IMR-90 (cell line): ENCODE data around the gene SCYGR7. TPM values are rescaled to one million over a fixed set of nuclear protein-coding genes. Genes with fewer than 3 reads are reported as not detected.
"Not testable (repeated sequence)": the region's sequence is repeated elsewhere in the genome, so short reads cannot be mapped to it uniquely, and the experiment has no call there.

Experiments
- ATAC-seq: fragments of 200-7000 bp; cut with Tn5 transposase; 2 replicates; pipeline ENCODE4 v1.9.1; 2020; ENCODE audit warnings: low read depth, mild to moderate bottlenecking, moderate library complexity
- BruUV-seq: library from RNA; stranded (reverse); fragments of 400-500 nt; replicated peaks from 2 replicates; lab custom pipeline; 2021; lab: Mats Ljungman, UMichigan
- CTCF ChIA-PET: fragments of 300-600 bp; formaldehyde crosslinking; extraction: SDS; loops from one replicate; lab custom pipeline; 2021; ENCODE audit warnings: antibody characterized with exemption; lab: Yijun Ruan, JAX
- POLR2A ChIA-PET: fragments of 300-600 bp; sonication (Branson Sonifier 250); formaldehyde crosslinking; loops from one replicate; lab custom pipeline; 2022; ENCODE audit warnings: antibody characterized with exemption; ENCODE audit not compliant: unreplicated experiment; lab: Charles Lee
- DNase-seq: peaks from one replicate; pipeline ENCODE4 v3.0.0; 2013
- H2AFZ ChIP-seq: replicated peaks from 2 replicates; pipeline ENCODE3; 2013; ENCODE audit warnings: low read length, mild to moderate bottlenecking; ENCODE audit not compliant: poor library complexity
- H2AK5ac ChIP-seq: 2 replicates; pipeline ENCODE4 v1.6.1; 2013; ENCODE audit warnings: low read depth, low read length, inconsistent platforms
- H2AK9ac ChIP-seq: replicated peaks from 2 replicates; pipeline ENCODE3; 2013; ENCODE audit warnings: mild to moderate bottlenecking, low read depth, low read length, moderate library complexity; ENCODE audit not compliant: poor library complexity
- H2BK120ac ChIP-seq: 2 replicates; pipeline ENCODE4 v1.6.1; 2013; ENCODE audit warnings: low read depth, low read length, inconsistent platforms
- H2BK15ac ChIP-seq: 3 replicates; pipeline ENCODE4 v1.6.1; 2013; ENCODE audit warnings: low read depth, low read length, inconsistent platforms
- H2BK20ac ChIP-seq: 2 replicates; pipeline ENCODE4 v1.6.1; 2013; ENCODE audit warnings: low read depth, mild to moderate bottlenecking, inconsistent platforms, low read length, moderate library complexity
- H2BK5ac ChIP-seq: 2 replicates; pipeline ENCODE4 v1.6.1; 2013; ENCODE audit warnings: mild to moderate bottlenecking, low read depth, low read length, inconsistent platforms; ENCODE audit not compliant: poor library complexity, severe bottlenecking
- H3K14ac ChIP-seq: replicated peaks from 2 replicates; pipeline ENCODE4 v1.6.1; 2013; ENCODE audit warnings: low read depth, low read length, inconsistent platforms
- H3K18ac ChIP-seq: 2 replicates; pipeline ENCODE4 v1.6.1; 2013; ENCODE audit warnings: low read depth, low read length, control low read depth
- H3K23ac ChIP-seq: 2 replicates; pipeline ENCODE4 v1.6.1; 2013; ENCODE audit warnings: low read depth, low read length, inconsistent platforms
- H3K27ac ChIP-seq: 2 replicates; pipeline ENCODE4 v1.5.1; 2013; ENCODE audit warnings: mild to moderate bottlenecking, control low read depth, low read length; ENCODE audit not compliant: insufficient read depth
- H3K27me3 ChIP-seq: 2 replicates; pipeline ENCODE4 v1.6.1; 2013; ENCODE audit warnings: low read length; ENCODE audit not compliant: control insufficient read depth, insufficient read depth
- H3K36me3 ChIP-seq: 2 replicates; pipeline ENCODE4 v1.6.1; 2013; ENCODE audit warnings: low read length, mixed read lengths; ENCODE audit not compliant: control insufficient read depth, insufficient read depth
- H3K4ac ChIP-seq: 2 replicates; pipeline ENCODE4 v1.6.1; 2013; ENCODE audit warnings: low read depth, low read length, inconsistent platforms
- H3K4me1 ChIP-seq: 2 replicates; pipeline ENCODE4 v1.6.1; 2013; ENCODE audit warnings: low read length, mixed read lengths; ENCODE audit not compliant: control insufficient read depth, insufficient read depth
- H3K4me2 ChIP-seq: 2 replicates; pipeline ENCODE4 v1.6.1; 2013; ENCODE audit warnings: low read depth, mild to moderate bottlenecking, control low read depth, low read length, moderate library complexity
- H3K4me3 ChIP-seq: 2 replicates; pipeline ENCODE4 v1.5.1; 2013; ENCODE audit warnings: low read depth, mild to moderate bottlenecking, control low read depth, low read length, moderate library complexity; ENCODE audit not compliant: insufficient read depth
- H3K56ac ChIP-seq: 2 replicates; pipeline ENCODE4 v1.6.1; 2013; ENCODE audit warnings: low read length, inconsistent platforms; ENCODE audit not compliant: insufficient read depth; ENCODE audit errors: extremely low read depth
- H3K79me1 ChIP-seq, 2 experiments: 2 replicates each; pipeline ENCODE4 v1.6.1; 2013; ENCODE audit warnings: low read length in 2 of 2, inconsistent platforms in 1 of 2, low read depth in 1 of 2
- H3K9ac ChIP-seq: 2 replicates; pipeline ENCODE4 v1.6.1; 2013; ENCODE audit warnings: low read depth, low read length, control low read depth
- H3K9me1 ChIP-seq: 2 replicates; pipeline ENCODE4 v1.6.1; 2013; ENCODE audit warnings: low read length, inconsistent platforms; ENCODE audit not compliant: insufficient read depth
- H3K9me3 ChIP-seq: 2 replicates; pipeline ENCODE4 v1.6.1; 2013; ENCODE audit warnings: low read length; ENCODE audit not compliant: control insufficient read depth, insufficient read depth
- H4K20me1 ChIP-seq: 2 replicates; pipeline ENCODE4 v1.6.1; 2013; ENCODE audit warnings: low read length, inconsistent platforms; ENCODE audit not compliant: insufficient read depth
- H4K5ac ChIP-seq: 2 replicates; pipeline ENCODE4 v1.6.1; 2013; ENCODE audit warnings: mild to moderate bottlenecking, low read depth, low read length, control low read depth
- H4K8ac ChIP-seq, 2 experiments: 2 replicates each; pipeline ENCODE4 v1.6.1; 2013; ENCODE audit warnings: low read depth in 2 of 2, low read length in 2 of 2, control low read depth in 1 of 2, inconsistent platforms in 1 of 2
- H4K91ac ChIP-seq: 2 replicates; pipeline ENCODE4 v1.6.1; 2013; ENCODE audit warnings: low read depth, low read length, inconsistent platforms; ENCODE audit not compliant: insufficient read depth
- WGBS, 2 experiments: methylation state at CpG; one replicate each; pipeline versions ENCODE4 v1.1.5 to v1.1.7; 2013; ENCODE audit warnings: missing lambda C conversion rate in 2 of 2; ENCODE audit not compliant: insufficient read length in 1 of 2; ENCODE audit errors: extremely low coverage in 2 of 2; 5-methylcytosine and 5-hydroxymethylcytosine counted together
- dilution Hi-C: fragments of 300-500 bp; cut with HindIII; formaldehyde crosslinking; loops from one replicate; pipeline ENCODE4 v1.14.3; 2018; ENCODE audit warnings: low sequenced_read_pairs; ENCODE audit not compliant: unreplicated experiment
- in situ Hi-C: fragments of 300-500 bp; cut with MboI; formaldehyde crosslinking; loops from 3 replicates; pipeline ENCODE4 v1.14.3; 2019; ENCODE audit warnings: low sequenced_read_pairs, inconsistent platforms, mixed read lengths
- intact Hi-C: fragments of 100-400 bp; cut with micrococcal nuclease; formaldehyde crosslinking; loops from 2 replicates; pipeline ENCODE4 v1.10.0; 2022
- polyA plus RNA-seq, 3 experiments: library from polyadenylated mRNA; depleted of rRNA; stranded (reverse); fragments of >200 nt; gene quantifications; 2 replicates each; pipeline ENCODE4 v1.2.3, GENCODE V29; 2012; ENCODE audit warnings: low replicate concordance in 1 of 3
- total RNA-seq: library from RNA; depleted of rRNA; stranded (reverse); fragments of >200 nt; gene quantifications from 2 replicates; pipeline ENCODE4 v1.2.3, GENCODE V29; 2012

Gene SCYGR7
- total and polyA plus RNA-seq, 2 of the 4 experiments (the other 2 are of a cell fraction), result not detected

- ATAC-seq, H3K4me2 ChIP-seq, H3K9me1 ChIP-seq, POLR2A ChIA-PET, H3K56ac ChIP-seq, H2BK15ac ChIP-seq, H2BK5ac ChIP-seq, H3K27me3 ChIP-seq, dilution Hi-C loops, H3K9me3 ChIP-seq, H4K91ac ChIP-seq, DNase-seq, H3K4me3 ChIP-seq, BruUV-seq, intact Hi-C loops, H3K9ac ChIP-seq, H2AK9ac ChIP-seq, in situ Hi-C loops, H4K20me1 ChIP-seq, H2AFZ ChIP-seq, H3K23ac ChIP-seq, H3K14ac ChIP-seq, H3K4ac ChIP-seq, H2AK5ac ChIP-seq, H3K4me1 ChIP-seq, H3K79me1 ChIP-seq, H4K5ac ChIP-seq, H2BK20ac ChIP-seq, H3K18ac ChIP-seq, H3K27ac ChIP-seq, H3K36me3 ChIP-seq, H2BK120ac ChIP-seq, H4K8ac ChIP-seq: not testable (repeated sequence)
- WGBS, 2 experiments, result no CpG with 5 or more reads among the region's 7 CpGs
- CTCF ChIA-PET, result interaction anchor here (0.6 kb wide), 1 partner anchor 935 kb away, joined by 3 read pairs; no protein-coding TSS in a partner anchor
Measured at GRCh38 chr2:227722821-227723220, 5.3 kb upstream of the SCYGR7 start.
